HepG2 (cell line): ENCODE measurements around the gene TMEM229B.

Experiments used
- BHLHE40 ChIP-seq: IDR thresholded peaks from 2 replicates; pipeline ENCODE4 v1.6.1; 2011; ENCODE audit warnings: low read length, improper control_type of control experiment
- FOXM1 ChIP-seq: sonication (generic); formaldehyde crosslinking; IDR thresholded peaks from 2 replicates; pipeline ENCODE4 v1.5.0; 2020; ENCODE audit warnings: missing genetic modification reagents
- GABPB1 ChIP-seq: IDR thresholded peaks from 2 replicates; pipeline ENCODE4 v1.6.1; 2016; ENCODE audit warnings: mild to moderate bottlenecking, missing genetic modification reagents, moderate library complexity, missing compliant biosample characterization
- MED1 ChIP-seq: sonication (generic); formaldehyde crosslinking; IDR thresholded peaks from 2 replicates; pipeline ENCODE4 v1.4.0; 2020; ENCODE audit warnings: missing genetic modification reagents
- NAIF1 ChIP-seq: sonication (generic); formaldehyde crosslinking; IDR thresholded peaks from 2 replicates; pipeline ENCODE4 v1.5.0; 2020; ENCODE audit warnings: mild to moderate bottlenecking, missing genetic modification reagents, borderline replicate concordance
- RELA ChIP-seq: sonication (generic); formaldehyde crosslinking; IDR thresholded peaks from 2 replicates; pipeline ENCODE4 v1.4.0; 2020; ENCODE audit warnings: missing genetic modification reagents
- ZBTB7B ChIP-seq: sonication (generic); formaldehyde crosslinking; IDR thresholded peaks from 2 replicates; pipeline ENCODE4 v1.4.0; 2020; ENCODE audit warnings: missing genetic modification reagents
- ZKSCAN1 ChIP-seq: fragments of 150-350 bp; IDR thresholded peaks from 2 replicates; pipeline ENCODE4 v1.6.1; 2014; ENCODE audit warnings: low read length
- ZNF121 ChIP-seq: sonication (generic); formaldehyde crosslinking; IDR thresholded peaks from 2 replicates; pipeline ENCODE4 v1.5.0; 2020; ENCODE audit warnings: mild to moderate bottlenecking, missing genetic modification reagents
- TF ChIP-seq, protein P1 (sequence below): sonication (generic); formaldehyde crosslinking; conservative IDR thresholded peaks from 2 replicates; pipeline ENCODE4 v1.8.1; 2023; ENCODE audit warnings: missing genetic modification reagents
- TF ChIP-seq, protein P2 (sequence below): sonication (generic); formaldehyde crosslinking; IDR thresholded peaks from 2 replicates; pipeline ENCODE4 v1.4.0; 2020; ENCODE audit warnings: low read depth, mild to moderate bottlenecking, missing genetic modification reagents
- TF ChIP-seq, protein P3 (sequence below): sonication (generic); formaldehyde crosslinking; IDR thresholded peaks from 2 replicates; pipeline ENCODE4 v1.5.0; 2020; ENCODE audit warnings: mild to moderate bottlenecking, missing genetic modification reagents, moderate library complexity
- TF ChIP-seq, protein P4 (sequence below): sonication (generic); formaldehyde crosslinking; IDR thresholded peaks from 2 replicates; pipeline ENCODE4 v1.4.0; 2020; ENCODE audit warnings: low read depth, mild to moderate bottlenecking, missing genetic modification reagents
- TF ChIP-seq, protein P5 (sequence below): sonication (generic); formaldehyde crosslinking; IDR thresholded peaks from 2 replicates; pipeline ENCODE4 v1.9.0; 2021; ENCODE audit warnings: missing genetic modification reagents, borderline replicate concordance

DNA sequence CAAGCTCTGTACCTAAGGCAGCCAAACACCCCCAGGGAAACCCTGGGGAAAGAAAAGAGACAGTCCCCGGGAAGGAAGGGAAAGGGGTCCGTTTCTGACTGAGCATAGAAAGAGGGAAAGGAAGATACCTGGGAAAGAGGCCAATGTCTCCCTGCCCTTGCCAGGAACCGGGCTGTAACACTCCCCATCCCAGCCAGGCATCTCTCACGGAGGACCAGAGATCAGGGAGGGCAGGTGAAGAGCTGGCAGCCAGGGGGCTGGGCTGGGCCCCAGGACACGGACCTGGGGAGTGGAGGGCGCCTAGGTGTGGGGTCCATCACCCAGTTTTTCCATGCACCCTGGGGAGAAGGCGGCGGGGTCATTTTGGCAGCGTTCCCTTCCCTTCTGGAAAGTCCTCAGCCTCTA is 25.7 kb upstream of the TMEM229B start:
- TF ChIP-seq, protein P1, sequence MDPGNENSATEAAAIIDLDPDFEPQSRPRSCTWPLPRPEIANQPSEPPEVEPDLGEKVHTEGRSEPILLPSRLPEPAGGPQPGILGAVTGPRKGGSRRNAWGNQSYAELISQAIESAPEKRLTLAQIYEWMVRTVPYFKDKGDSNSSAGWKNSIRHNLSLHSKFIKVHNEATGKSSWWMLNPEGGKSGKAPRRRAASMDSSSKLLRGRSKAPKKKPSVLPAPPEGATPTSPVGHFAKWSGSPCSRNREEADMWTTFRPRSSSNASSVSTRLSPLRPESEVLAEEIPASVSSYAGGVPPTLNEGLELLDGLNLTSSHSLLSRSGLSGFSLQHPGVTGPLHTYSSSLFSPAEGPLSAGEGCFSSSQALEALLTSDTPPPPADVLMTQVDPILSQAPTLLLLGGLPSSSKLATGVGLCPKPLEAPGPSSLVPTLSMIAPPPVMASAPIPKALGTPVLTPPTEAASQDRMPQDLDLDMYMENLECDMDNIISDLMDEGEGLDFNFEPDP (CRISPR knock-in tag): no peak
- TF ChIP-seq, protein P2, sequence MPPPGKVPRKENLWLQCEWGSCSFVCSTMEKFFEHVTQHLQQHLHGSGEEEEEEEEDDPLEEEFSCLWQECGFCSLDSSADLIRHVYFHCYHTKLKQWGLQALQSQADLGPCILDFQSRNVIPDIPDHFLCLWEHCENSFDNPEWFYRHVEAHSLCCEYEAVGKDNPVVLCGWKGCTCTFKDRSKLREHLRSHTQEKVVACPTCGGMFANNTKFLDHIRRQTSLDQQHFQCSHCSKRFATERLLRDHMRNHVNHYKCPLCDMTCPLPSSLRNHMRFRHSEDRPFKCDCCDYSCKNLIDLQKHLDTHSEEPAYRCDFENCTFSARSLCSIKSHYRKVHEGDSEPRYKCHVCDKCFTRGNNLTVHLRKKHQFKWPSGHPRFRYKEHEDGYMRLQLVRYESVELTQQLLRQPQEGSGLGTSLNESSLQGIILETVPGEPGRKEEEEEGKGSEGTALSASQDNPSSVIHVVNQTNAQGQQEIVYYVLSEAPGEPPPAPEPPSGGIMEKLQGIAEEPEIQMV (CRISPR knock-in tag): no peak
- TF ChIP-seq, protein P3, sequence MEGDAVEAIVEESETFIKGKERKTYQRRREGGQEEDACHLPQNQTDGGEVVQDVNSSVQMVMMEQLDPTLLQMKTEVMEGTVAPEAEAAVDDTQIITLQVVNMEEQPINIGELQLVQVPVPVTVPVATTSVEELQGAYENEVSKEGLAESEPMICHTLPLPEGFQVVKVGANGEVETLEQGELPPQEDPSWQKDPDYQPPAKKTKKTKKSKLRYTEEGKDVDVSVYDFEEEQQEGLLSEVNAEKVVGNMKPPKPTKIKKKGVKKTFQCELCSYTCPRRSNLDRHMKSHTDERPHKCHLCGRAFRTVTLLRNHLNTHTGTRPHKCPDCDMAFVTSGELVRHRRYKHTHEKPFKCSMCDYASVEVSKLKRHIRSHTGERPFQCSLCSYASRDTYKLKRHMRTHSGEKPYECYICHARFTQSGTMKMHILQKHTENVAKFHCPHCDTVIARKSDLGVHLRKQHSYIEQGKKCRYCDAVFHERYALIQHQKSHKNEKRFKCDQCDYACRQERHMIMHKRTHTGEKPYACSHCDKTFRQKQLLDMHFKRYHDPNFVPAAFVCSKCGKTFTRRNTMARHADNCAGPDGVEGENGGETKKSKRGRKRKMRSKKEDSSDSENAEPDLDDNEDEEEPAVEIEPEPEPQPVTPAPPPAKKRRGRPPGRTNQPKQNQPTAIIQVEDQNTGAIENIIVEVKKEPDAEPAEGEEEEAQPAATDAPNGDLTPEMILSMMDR (CRISPR knock-in tag): no peak
- TF ChIP-seq ZKSCAN1 (no peak), ZNF121 (no peak), RELA (CRISPR knock-in tag) (no peak), FOXM1 (CRISPR knock-in tag) (no peak), BHLHE40 (no peak), NAIF1 (CRISPR knock-in tag) (no peak), ZBTB7B (no peak), MED1 (CRISPR knock-in tag) (no peak), GABPB1 (no peak)
- TF ChIP-seq, protein P4, sequence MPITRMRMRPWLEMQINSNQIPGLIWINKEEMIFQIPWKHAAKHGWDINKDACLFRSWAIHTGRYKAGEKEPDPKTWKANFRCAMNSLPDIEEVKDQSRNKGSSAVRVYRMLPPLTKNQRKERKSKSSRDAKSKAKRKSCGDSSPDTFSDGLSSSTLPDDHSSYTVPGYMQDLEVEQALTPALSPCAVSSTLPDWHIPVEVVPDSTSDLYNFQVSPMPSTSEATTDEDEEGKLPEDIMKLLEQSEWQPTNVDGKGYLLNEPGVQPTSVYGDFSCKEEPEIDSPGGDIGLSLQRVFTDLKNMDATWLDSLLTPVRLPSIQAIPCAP (CRISPR knock-in tag): no peak
- TF ChIP-seq, protein P5, sequence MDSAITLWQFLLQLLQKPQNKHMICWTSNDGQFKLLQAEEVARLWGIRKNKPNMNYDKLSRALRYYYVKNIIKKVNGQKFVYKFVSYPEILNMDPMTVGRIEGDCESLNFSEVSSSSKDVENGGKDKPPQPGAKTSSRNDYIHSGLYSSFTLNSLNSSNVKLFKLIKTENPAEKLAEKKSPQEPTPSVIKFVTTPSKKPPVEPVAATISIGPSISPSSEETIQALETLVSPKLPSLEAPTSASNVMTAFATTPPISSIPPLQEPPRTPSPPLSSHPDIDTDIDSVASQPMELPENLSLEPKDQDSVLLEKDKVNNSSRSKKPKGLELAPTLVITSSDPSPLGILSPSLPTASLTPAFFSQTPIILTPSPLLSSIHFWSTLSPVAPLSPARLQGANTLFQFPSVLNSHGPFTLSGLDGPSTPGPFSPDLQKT (CRISPR knock-in tag): no peak
